HG02981 (cell line): Measurements from ENCODE around the gene VEZF1.
"Not testable (repeated sequence)": the region's sequence is repeated elsewhere in the genome, so short reads cannot be mapped to it uniquely, and the experiment has no call there.

ENCODE experiments used
- ATAC-seq: cut with Tn5 transposase; IDR thresholded peaks from one replicate; pipeline ENCODE4 v1.9.1; 2021; ENCODE audit warnings: mild to moderate bottlenecking, moderate library complexity; ENCODE audit not compliant: unreplicated experiment

The VEZF1 gene

GRCh38 chr17:57976594-57976993, 11.5 kb downstream of the VEZF1 start:
- no peak for ATAC-seq

GRCh38 chr17:57975044-57975443, 13.0 kb downstream of the VEZF1 start:
- ATAC-seq = no peak

- ATAC-seq = not testable (repeated sequence)
Measured at GRCh38 chr17:57974053-57974824, 13.8 kb downstream of the VEZF1 start.

- no peak for ATAC-seq
Measured at GRCh38 chr17:57972151-57972550, 15.9 kb downstream of the VEZF1 start.

- no peak for ATAC-seq
Measured at GRCh38 chr17:57971572-57971971, 16.5 kb downstream of the VEZF1 start.

- no peak for ATAC-seq
Measured at GRCh38 chr17:57970710-57971109, 17.3 kb downstream of the VEZF1 start.

- ATAC-seq = no peak
Measured at GRCh38 chr17:57968456-57968855, 19.6 kb downstream of the VEZF1 start.

GRCh38 chr17:57966875-57967274, 21.2 kb downstream of the VEZF1 start:
- ATAC-seq = no peak

- no peak for ATAC-seq
Measured at GRCh38 chr17:57966246-57966645, 21.8 kb downstream of the VEZF1 start.

- ATAC-seq = no peak
Measured at GRCh38 chr17:57965521-57966160, 22.4 kb downstream of the VEZF1 start.

- no peak for ATAC-seq
Measured at GRCh38 chr17:57963149-57963511, 24.9 kb downstream of the VEZF1 start.

- no peak for ATAC-seq
Measured at GRCh38 chr17:57962279-57963148, 25.5 kb downstream of the VEZF1 start.

GRCh38 chr17:57959929-57960328, 28.1 kb downstream of the VEZF1 start:
- ATAC-seq = no peak

- not testable (repeated sequence) for ATAC-seq
Measured at GRCh38 chr17:57958391-57958790, 29.7 kb downstream of the VEZF1 start.

- ATAC-seq = no peak
Measured at GRCh38 chr17:57957886-57958285, 30.2 kb downstream of the VEZF1 start.

- ATAC-seq = no peak
Measured at GRCh38 chr17:57957120-57957850, 30.8 kb downstream of the VEZF1 start.

- no peak for ATAC-seq
Measured at GRCh38 chr17:57956291-57957119, 31.5 kb downstream of the VEZF1 start.

- ATAC-seq = peak; percentile 42
Measured at GRCh38 chr17:57955183-57955931, 32.7 kb downstream of the VEZF1 start, which contains the start of gene CUEDC1. Gene CUEDC1 (minus strand): TSS chr17:57955412. CDS start chr17:57885564, 69,848 bp downstream.
